B cell (primary cell): ENCODE measurements around the gene CTNNA3. TPM values are rescaled to one million over a fixed set of nuclear protein-coding genes. Genes with fewer than 3 reads are reported as not detected.

Source experiments
- ATAC-seq: fragments of 200-7000 bp; cut with Tn5 transposase; one replicate; pipeline ENCODE4 v1.10.0; 2021; ENCODE audit warnings: low read depth, mild to moderate bottlenecking, moderate number of reproducible peaks, moderate library complexity
- CTCF ChIA-PET: fragments of 350-600 bp; sonication (Branson Sonifier 250); formaldehyde crosslinking; loops from one replicate; lab custom pipeline; 2021; ENCODE audit warnings: antibody characterized with exemption, inconsistent platforms; lab: Charles Lee
- POLR2A ChIA-PET: fragments of 350-600 bp; sonication (Branson Sonifier 250); formaldehyde crosslinking; loops from one replicate; lab custom pipeline; 2021; ENCODE audit warnings: antibody characterized with exemption; lab: Charles Lee
- DNase-seq: peaks from one replicate; pipeline ENCODE4 v3.0.0; 2013
- H2AFZ ChIP-seq: 2 replicates; pipeline ENCODE4 v1.6.1; 2012; ENCODE audit warnings: mild to moderate bottlenecking, low read depth, low read length; ENCODE audit not compliant: insufficient read depth, poor library complexity, severe bottlenecking
- H3K27ac ChIP-seq, 2 donors: 1 replicate in 1 of 2; 2 replicates in 1 of 2; pipeline ENCODE4 v1.5.1; 2012 to 2013; ENCODE audit warnings: low read length in 2 of 2, mild to moderate bottlenecking in 2 of 2, moderate library complexity in 1 of 2
- H3K27me3 ChIP-seq, 4 experiments: fragments of 200-600 bp in 1 of 4; sonication (generic) in 1 of 4; replicated peaks in 1 of 4; 1 replicate in 2 of 4; 2 replicates in 2 of 4; pipeline versions ENCODE4 v1.6.1 to v1.7.0; 2013 to 2016; ENCODE audit warnings: low read length in 3 of 4, mild to moderate bottlenecking in 2 of 4, mixed read lengths in 1 of 4, moderate library complexity in 1 of 4; ENCODE audit not compliant: insufficient read depth in 4 of 4, control insufficient read depth in 3 of 4; ENCODE audit errors: control extremely low read depth in 1 of 4
- H3K36me3 ChIP-seq, 2 experiments: replicated peaks in 1 of 2; 1 replicate in 1 of 2; 2 replicates in 1 of 2; pipeline versions ENCODE4 v1.6.1 to v1.7.1; 2013; ENCODE audit warnings: low read length in 1 of 2; ENCODE audit not compliant: insufficient read depth in 2 of 2, control insufficient read depth in 1 of 2; ENCODE audit errors: control extremely low read depth in 1 of 2, extremely low read depth in 1 of 2
- H3K4me1 ChIP-seq, 2 donors: fragments of 200-600 bp in 1 of 2; sonication (generic) in 1 of 2; 1 replicate in 1 of 2; 2 replicates in 1 of 2; pipeline versions ENCODE4 v1.5.1 to v1.6.1; 2013 to 2017; ENCODE audit warnings: low read length in 2 of 2; ENCODE audit not compliant: control insufficient read depth in 2 of 2, insufficient read depth in 2 of 2
- H3K4me2 ChIP-seq: replicated peaks from 2 replicates; pipeline ENCODE3; 2012; ENCODE audit warnings: mild to moderate bottlenecking, low read depth, low read length; ENCODE audit not compliant: poor library complexity, severe bottlenecking
- H3K4me3 ChIP-seq, 5 experiments: fragments of 200-600 bp in 1 of 5; sonication (generic) in 1 of 5; 1 replicate in 3 of 5; 2 replicates in 2 of 5; pipeline versions ENCODE4 v1.5.1 to v1.7.0; 2011 to 2016; ENCODE audit warnings: low read length in 4 of 5, mild to moderate bottlenecking in 4 of 5, low read depth in 2 of 5, control low read depth in 1 of 5, moderate library complexity in 1 of 5; ENCODE audit not compliant: insufficient read depth in 1 of 5; ENCODE audit errors: control extremely low read depth in 1 of 5, extremely low read depth in 1 of 5
- H3K79me2 ChIP-seq: fragments of 200-600 bp; sonication (generic); one replicate; pipeline ENCODE4 v1.6.0; 2016; ENCODE audit warnings: low read length; ENCODE audit not compliant: control insufficient read depth, insufficient read depth
- H3K9ac ChIP-seq: fragments of 200-600 bp; sonication (generic); 2 replicates; pipeline ENCODE4 v1.6.1; 2017; ENCODE audit warnings: mild to moderate bottlenecking, low read length, moderate library complexity
- H3K9me3 ChIP-seq, 3 donors: one replicate each; pipeline versions ENCODE4 v1.6.1 to v1.7.1; 2013; ENCODE audit warnings: low read length in 2 of 3; ENCODE audit not compliant: control insufficient read depth in 2 of 3, insufficient read depth in 1 of 3; ENCODE audit errors: control extremely low read depth in 1 of 3
- H4K20me1 ChIP-seq: 2 replicates; pipeline ENCODE4 v1.6.0; 2012; ENCODE audit warnings: mild to moderate bottlenecking, low read length; ENCODE audit not compliant: insufficient read depth, control insufficient read depth, poor library complexity, severe bottlenecking
- H3K27ac Mint-ChIP-seq: one replicate; pipeline ENCODE4 v1.8.0; 2021; ENCODE audit warnings: mixed read lengths
- H3K27me3 Mint-ChIP-seq: one replicate; pipeline ENCODE4 v1.8.0; 2021; ENCODE audit warnings: mixed read lengths
- H3K4me1 Mint-ChIP-seq: one replicate; pipeline ENCODE4 v1.8.0; 2021; ENCODE audit warnings: mixed read lengths
- H3K4me3 Mint-ChIP-seq: one replicate; pipeline ENCODE4 v1.8.0; 2021; ENCODE audit warnings: mixed read lengths
- H3K9me3 Mint-ChIP-seq: one replicate; pipeline ENCODE4 v1.8.0; 2022; ENCODE audit warnings: mixed read lengths; ENCODE audit not compliant: insufficient read depth
- EZH2 ChIP-seq: IDR thresholded peaks from 2 replicates; pipeline ENCODE4 v1.6.1; 2012; ENCODE audit warnings: borderline replicate concordance, low read depth, mild to moderate bottlenecking, moderate library complexity, low read length; ENCODE audit not compliant: insufficient read depth, poor library complexity, severe bottlenecking
- WGBS: methylation state at CpG from one replicate; pipeline ENCODE4 v1.1.5; 2013; ENCODE audit warnings: missing lambda C conversion rate; ENCODE audit not compliant: insufficient coverage; 5-methylcytosine and 5-hydroxymethylcytosine counted together
- intact Hi-C: fragments of 100-400 bp; cut with micrococcal nuclease; formaldehyde crosslinking; loops from one replicate; pipeline ENCODE4 v1.10.0; 2022
- polyA plus RNA-seq: library from polyadenylated mRNA; depleted of rRNA; stranded (reverse); fragments of >200 nt; gene quantifications from 2 replicates; pipeline ENCODE4 v1.2.3, GENCODE V29; 2012
- total RNA-seq, 2 donors: library from RNA; stranded (reverse); fragments of 120-200 nt in 1 of 2; gene quantifications; 1 replicate in 1 of 2; 2 replicates in 1 of 2; pipeline versions ENCODE4 v1.2.3 to v1.2.4, GENCODE V29; 2013 to 2022
- TF ChIP-seq, protein P1 (sequence below): fragments of 200-600 bp; IDR thresholded peaks from one replicate; pipeline ENCODE4 v1.8.0; 2022; ENCODE audit warnings: antibody characterized with exemption, mild to moderate bottlenecking

Gene CTNNA3
- total and polyA plus RNA-seq, 2 donors (not counting 1 experiment from before 2014, with no cell fraction given): 0.01 TPM; not detected in 1

GRCh38 chr10:67004690-67005089 is 691.3 kb downstream of the CTNNA3 start:
- TF ChIP-seq, protein P1, sequence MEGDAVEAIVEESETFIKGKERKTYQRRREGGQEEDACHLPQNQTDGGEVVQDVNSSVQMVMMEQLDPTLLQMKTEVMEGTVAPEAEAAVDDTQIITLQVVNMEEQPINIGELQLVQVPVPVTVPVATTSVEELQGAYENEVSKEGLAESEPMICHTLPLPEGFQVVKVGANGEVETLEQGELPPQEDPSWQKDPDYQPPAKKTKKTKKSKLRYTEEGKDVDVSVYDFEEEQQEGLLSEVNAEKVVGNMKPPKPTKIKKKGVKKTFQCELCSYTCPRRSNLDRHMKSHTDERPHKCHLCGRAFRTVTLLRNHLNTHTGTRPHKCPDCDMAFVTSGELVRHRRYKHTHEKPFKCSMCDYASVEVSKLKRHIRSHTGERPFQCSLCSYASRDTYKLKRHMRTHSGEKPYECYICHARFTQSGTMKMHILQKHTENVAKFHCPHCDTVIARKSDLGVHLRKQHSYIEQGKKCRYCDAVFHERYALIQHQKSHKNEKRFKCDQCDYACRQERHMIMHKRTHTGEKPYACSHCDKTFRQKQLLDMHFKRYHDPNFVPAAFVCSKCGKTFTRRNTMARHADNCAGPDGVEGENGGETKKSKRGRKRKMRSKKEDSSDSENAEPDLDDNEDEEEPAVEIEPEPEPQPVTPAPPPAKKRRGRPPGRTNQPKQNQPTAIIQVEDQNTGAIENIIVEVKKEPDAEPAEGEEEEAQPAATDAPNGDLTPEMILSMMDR: no peak
- no peak for TF ChIP-seq EZH2
- no peaks in the 10 kb centered on the region for H3K79me2 ChIP-seq
- WGBS: no CpG with 5 or more reads among the region's 2 CpGs
- H2AFZ ChIP-seq: no peak overlapping the region
- intact Hi-C loops: no loop called here
- CTCF ChIA-PET: interaction anchor here (1.0 kb wide), 1 partner anchor 73 kb away, joined by 3 read pairs; no protein-coding TSS in a partner anchor
- H3K4me2 ChIP-seq: no peak overlapping the region
- POLR2A ChIA-PET: no interaction called here
- Mint-ChIP-seq H3K27ac (no peak overlapping the region), H3K4me3 (no peak overlapping the region), H3K27me3 (no peaks in the 10 kb centered on the region), H3K9me3 (no peaks in the 10 kb centered on the region), H3K4me1 (no peaks in the 10 kb centered on the region)
- no peaks in the 10 kb centered on the region for H3K4me1 ChIP-seq
- ATAC-seq (no peak), DNase-seq (no peak)
- no peak overlapping the region for H3K27ac ChIP-seq
- no peaks in the 10 kb centered on the region for H3K27me3 ChIP-seq
- H3K4me3 ChIP-seq: no peak overlapping the region
- no peaks in the 10 kb centered on the region for H3K36me3 ChIP-seq
- H4K20me1 ChIP-seq: no peaks in the 10 kb centered on the region
- no peak overlapping the region for H3K9ac ChIP-seq
- H3K9me3 ChIP-seq: no peaks in the 10 kb centered on the region

GRCh38 chr10:66999762-67000545 is 696.0 kb downstream of the CTNNA3 start:
- Histone ChIP-seq H3K9me3 (no peaks in the 10 kb centered on the region), H3K79me2 (no peaks in the 10 kb centered on the region), H3K9ac (no peak overlapping the region), H3K27ac (no peak overlapping the region), H3K4me2 (no peak overlapping the region), H3K4me3 (no peak overlapping the region), H2AFZ (no peak overlapping the region), H3K4me1 (no peaks in the 10 kb centered on the region), H4K20me1 (no peaks in the 10 kb centered on the region), H3K27me3 (no peaks in the 10 kb centered on the region), H3K36me3 (no peaks in the 10 kb centered on the region)
- H3K9me3 Mint-ChIP-seq: no peaks in the 10 kb centered on the region
- H3K4me3 Mint-ChIP-seq: no peak overlapping the region
- DNase-seq (no peak), ATAC-seq (no peak)
- ChIA-PET CTCF (no interaction called here), POLR2A (no interaction called here)
- H3K27ac Mint-ChIP-seq: no peak overlapping the region
- intact Hi-C loops: no loop called here
- WGBS: no CpG with 5 or more reads among the region's 3 CpGs
- TF ChIP-seq EZH2: no peak
- TF ChIP-seq, protein P1: no peak
- H3K4me1 Mint-ChIP-seq: no peaks in the 10 kb centered on the region
- H3K27me3 Mint-ChIP-seq: no peaks in the 10 kb centered on the region
